NCI-H82 (cell line): ENCODE results near the gene RAB1B.
"Not testable (repeated sequence)": the region's sequence is repeated elsewhere in the genome, so short reads cannot be mapped to it uniquely, and the experiment has no call there.

Source experiments
- DNase-seq: peaks from one replicate; lab custom pipeline; 2025; lab: John Stamatoyannopoulos, UW

RAB1B gene

DNA sequence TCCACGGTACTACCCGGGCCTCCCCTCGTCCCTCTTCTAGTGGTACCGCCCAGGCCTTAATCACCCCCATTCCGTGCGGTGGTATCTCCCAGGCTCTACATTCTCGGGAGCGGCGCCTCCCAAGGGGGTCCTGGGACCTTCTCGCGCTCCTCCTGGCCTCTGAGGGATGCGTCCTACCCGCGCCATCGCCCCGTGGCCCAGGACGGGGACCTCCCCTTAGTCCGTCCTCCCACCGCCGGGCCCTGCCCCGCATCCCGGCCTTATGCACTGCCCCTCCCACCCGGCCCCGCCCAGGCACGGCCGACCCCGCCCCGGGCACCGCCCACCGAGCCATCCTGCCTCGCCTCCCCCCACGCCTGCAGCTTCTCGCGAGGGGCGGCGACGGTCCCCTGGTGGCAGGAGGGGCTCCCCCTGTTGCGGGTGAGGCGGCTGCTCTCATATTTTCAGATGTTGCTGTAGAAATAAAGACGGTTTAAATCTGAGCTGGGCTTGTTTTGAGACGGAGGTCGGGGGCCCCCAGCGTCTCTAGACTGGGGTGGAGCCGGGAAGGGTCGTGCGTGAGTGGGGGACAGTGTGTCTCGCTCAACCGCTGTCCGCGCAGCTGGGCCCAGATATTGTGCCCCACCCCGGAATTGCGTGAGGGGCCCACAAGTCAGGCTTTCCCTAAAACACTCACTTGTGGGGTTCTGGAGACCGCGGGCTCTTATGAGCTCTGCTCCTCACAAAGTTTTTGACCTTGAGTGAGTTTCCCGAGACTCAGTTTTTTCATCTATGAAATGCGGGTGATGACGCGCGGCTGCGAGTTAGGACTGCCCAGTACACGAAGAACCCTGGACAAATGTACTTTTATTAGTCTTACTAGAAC lies 828 bp upstream of the RAB1B start:
- DNase-seq, result peak; percentile 85

DNA sequence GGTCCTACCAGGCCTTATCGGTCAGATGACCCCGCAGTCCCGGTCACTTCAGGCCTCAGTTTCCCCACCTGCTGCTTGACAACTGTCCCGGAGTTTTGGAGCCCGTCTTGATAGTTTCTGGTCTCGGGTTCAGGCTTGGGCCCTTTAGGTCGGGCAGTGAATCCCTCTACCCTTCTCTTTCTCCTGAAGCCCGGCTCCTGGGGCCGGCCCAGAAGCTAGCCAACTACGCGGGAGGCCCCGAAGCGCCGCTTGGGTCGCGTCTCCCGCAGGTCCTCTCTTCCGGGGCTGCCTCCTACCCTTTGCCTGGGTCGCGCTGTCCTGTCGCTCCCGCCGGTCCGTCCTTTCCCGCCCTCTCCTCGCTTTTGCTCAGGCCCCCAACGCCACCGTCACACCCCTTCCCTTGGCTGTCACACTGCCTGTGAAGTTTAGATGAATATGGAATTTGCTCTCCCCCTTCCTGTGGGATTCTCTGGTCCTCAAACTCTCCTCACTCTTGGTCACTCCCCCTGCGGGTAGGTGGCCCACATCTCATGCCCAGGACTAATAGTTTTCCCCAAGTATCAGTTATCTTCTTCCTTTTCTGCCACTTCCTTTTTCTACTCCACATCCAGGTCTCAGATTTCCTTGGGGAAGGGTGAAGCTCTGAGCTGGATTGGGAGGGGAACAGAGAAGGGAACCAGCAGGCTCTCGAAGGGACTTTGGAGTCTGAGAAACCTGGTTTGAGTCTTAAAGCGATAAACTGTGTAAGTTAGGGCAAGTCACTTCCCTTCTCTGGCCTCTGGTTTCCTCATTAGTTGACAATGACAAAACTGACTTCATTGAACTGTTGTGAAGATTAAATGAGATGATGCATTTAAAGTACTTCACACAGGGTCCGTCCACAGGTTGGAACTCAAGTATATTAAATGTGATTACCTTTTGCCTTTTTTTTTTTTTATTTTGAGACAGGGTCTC lies 790 bp downstream of the RAB1B start:
- DNase-seq, result peak; percentile 38

DNA sequence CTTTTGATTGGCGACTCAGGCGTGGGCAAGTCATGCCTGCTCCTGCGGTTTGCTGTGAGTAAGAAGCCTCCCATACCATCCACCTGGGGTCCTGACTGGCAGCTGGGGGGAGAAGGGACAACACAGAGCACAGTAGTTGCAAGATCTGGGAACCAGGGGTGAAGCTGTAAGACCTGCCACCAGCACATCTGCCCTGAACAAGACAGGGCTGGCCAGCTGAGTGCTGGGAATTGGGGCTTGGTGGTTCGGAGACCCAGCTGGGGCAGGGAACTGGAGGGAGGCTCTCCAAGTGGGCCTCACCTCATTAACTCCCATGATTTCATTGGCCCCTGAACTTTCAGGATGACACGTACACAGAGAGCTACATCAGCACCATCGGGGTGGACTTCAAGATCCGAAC lies 3.4 kb downstream of the RAB1B start:
- DNase-seq, result no peak

DNA sequence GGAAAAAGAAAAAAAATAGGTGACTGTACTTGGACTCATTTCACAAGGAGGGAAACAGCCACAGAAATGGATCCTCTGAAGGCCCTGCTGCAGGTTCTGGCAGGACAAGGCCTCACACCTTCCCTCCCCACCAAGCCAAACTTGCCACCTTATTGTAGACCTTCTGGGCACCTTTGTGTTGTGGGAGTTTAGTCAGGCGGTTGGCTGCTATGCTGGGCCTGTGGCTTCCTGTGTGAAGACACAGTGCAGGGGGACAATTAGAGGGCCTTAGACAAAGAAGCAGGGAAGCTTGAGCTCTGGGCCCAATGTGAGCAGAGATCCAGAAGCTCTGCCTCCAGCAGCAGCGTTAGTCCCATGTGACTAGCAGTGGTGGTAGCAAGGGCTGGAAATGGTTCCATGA lies 4.2 kb downstream of the RAB1B start:
- DNase-seq, result no peak

DNA sequence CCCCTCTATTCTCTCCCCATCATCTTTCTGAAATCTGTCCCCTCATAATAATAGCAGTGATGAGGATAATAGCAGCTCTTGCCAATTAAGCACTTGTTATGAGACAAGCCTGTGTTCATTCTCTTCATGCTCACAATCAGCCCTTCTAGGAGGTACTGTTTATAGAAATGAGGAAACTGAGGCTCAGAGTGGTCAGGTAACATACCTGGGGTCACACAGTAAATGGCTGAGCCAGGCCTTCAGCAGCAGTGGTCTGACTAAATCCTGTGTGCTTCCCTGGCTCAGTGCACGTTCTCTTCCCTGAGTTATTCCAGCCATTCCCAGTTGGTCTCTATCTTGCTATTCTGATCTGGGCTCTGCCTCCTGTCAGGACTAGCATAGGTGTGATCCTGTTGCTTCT lies 5.8 kb downstream of the RAB1B start:
- DNase-seq, result no peak

DNA sequence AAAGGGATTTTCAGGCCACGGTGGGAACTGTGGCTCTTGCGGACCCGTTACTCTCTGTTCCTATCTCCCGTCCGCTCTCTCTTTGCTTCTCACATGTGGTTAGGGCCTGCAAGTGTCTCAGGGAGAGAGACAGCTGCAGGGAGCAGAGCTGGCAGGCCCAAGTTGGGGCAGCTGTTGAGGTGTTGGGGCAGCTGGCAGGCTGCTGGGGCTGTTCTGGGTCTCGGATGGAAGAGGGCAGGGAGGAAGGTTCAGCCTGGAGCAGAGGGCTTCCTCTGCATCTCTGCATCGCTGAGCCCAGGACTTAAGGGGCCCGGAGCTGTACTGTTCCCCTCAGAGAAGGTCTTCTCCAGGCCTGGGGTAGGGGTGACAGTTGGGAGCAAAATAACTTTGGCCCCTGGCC lies 7.0 kb downstream of the RAB1B start:
- no peak for DNase-seq

DNA sequence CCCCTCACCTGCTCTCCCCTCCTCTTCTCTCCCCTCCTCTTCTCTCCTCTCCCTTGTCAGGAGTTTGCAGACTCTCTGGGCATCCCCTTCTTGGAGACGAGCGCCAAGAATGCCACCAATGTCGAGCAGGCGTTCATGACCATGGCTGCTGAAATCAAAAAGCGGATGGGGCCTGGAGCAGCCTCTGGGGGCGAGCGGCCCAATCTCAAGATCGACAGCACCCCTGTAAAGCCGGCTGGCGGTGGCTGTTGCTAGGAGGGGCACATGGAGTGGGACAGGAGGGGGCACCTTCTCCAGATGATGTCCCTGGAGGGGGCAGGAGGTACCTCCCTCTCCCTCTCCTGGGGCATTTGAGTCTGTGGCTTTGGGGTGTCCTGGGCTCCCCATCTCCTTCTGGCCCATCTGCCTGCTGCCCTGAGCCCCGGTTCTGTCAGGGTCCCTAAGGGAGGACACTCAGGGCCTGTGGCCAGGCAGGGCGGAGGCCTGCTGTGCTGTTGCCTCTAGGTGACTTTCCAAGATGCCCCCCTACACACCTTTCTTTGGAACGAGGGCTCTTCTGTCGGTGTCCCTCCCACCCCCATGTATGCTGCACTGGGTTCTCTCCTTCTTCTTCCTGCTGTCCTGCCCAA lies 7.7 kb downstream of the RAB1B start:
- no peak for DNase-seq

DNA sequence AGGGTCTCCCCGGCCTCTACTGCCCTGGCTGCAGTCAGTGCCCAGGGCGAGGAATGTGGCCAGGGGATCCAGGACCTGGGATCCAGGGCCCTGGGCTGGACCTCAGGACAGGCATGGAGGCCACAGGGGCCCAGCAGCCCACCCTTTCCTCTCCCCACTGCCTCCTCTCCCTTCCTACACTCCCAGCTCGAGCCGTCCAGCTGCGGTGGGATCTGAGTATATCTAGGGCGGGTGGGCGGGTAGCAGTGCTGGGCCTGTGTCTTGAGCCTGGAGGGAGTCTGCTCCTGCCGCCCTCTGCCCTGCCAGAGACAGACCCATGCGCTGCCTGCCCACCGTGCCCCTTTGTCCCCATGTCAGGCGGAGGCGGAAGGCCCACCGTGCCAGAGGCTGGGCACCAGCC lies 8.2 kb downstream of the RAB1B start:
- DNase-seq, result not testable (repeated sequence)

GRCh38 chr11:66277064-66277463 lies 8.6 kb downstream of the RAB1B start:
- not testable (repeated sequence) for DNase-seq

DNA sequence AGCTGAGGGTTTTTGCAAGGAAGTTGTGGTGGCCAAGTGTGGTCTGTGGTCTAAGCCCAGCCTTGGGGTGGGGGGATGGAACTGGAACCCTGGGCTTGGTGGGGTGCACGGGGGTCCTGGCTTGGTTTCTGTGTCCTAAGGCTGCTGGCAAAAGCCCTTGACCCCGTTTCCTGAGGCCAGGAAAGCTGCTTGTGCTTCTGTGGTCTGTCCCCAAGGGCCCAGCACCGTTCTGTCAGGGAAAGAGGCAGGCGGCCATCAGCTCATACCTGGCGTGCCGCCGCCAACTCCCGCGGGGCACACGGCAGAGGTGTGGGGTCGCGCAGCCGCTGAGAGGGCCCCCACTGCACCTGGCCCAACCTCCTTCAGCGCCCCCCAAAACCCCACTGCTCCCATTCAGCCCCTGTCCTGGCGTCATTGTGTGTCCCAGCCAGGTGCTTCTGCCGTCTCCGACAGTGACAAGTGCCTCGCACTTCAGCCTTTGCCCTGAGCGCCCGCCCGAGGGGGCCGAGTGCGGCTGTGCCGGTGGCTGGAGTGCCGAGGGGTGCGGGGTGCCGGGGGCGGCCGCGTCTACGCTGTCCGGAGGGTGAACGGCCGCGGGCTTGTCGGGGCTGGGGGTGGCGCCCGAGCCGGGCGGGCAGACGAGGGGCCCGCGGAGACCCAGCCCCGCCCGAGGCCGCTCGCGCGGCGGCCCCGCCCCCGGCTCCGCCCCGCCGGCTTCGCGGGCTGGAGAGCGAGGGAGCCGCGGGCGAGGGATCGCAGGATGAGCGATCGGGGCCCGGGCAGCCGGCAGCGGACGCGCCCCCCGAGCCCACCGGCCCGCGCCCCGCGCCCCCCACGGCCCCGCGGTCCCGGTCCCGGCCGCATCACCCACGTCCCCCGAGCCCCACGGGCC lies 9.3 kb downstream of the RAB1B start, which contains the start of gene CNIH2:
CNIH2 (plus strand) TSS at position 705 of the 892 bp plus-strand sequence. CDS start 282 bp downstream, outside the sequence.
- DNase-seq, result peak; percentile 59

DNA sequence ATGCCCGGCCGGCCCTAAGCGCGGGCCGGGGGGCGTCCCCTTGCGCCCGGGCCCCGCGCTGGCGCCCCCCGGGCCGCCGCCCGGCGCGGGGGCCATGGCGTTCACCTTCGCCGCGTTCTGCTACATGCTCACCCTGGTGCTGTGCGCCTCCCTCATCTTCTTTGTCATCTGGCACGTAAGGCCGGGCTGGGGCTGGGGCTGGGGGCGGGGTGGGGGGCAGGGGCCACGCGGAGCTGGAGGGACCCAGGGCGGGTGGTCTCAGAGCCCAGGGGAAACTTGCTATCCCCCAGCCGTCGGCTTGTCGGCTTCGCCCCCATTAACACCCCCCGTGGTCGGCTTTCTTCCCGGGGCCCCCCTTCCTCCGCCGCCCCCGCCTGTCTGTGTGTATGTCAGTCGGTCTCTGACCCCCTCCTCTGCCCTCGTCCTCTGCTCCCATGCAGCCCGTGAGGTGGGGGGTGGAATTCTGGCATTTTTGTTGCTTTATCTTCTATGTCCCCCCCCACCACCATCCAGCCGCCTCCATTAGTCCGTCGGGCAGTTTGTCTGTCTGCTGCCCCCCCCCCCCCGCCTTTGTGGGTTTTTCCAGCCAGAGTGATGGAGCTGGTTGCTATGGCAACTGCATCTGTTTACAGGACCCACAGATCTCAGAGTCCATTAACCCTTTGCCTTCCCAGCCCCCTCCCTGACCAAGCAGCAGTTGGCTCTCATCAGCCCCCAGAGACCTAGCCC lies 10.1 kb downstream of the RAB1B start:
- DNase-seq, result peak; percentile 53

DNA sequence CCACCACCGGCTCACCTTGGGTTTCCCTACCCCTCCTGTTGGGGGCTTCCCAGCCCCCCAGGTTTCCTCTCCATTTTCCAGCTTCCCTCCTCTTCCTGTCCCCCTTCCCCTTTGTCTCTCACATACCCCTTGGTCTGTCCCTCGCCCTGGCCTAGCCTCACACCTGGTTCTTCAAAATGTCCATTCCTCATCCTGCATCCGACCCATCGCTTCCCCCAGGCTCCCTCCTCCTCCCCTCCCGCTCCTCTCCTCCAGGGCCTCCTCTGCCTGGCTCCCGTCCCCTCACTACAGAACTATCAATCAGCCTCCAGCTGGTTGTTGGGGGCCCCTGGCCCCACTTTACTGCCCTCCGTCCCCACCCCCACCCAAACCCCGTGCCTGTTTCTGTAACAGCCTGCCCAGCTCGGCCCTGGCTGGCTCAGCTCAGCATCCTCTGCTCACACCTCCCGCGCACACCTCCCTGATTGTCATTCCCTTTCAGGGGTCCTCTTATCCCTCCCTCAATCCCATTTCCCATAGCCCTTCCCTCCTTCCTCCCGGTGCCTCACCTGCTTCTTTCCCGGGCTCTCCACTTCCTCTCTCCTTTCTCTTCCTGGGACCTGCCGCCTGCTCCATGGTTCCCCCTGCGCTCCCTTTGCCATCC lies 10.8 kb downstream of the RAB1B start:
- peak; percentile 23 for DNase-seq

DNA sequence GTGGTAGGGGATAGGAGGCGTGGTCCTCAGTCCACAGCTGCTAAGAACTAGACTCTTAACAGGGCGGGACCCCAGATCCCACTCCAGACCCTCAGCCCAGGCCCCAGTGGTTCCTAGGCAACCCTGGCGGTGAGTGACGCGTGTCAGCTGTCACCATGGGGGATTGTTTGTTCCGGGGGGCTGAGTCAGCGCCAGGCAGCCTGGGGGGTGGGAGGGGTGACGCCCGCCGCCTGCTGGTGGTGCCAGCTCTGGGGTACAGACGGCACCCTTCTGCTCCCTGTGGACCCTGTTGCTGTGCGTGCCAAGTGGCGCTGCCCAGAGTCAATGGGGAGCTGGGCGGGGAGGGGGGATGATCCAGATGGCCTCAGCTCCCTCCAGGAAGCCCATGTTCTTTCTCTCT lies 12.0 kb downstream of the RAB1B start:
- DNase-seq, result peak; percentile 41

DNA sequence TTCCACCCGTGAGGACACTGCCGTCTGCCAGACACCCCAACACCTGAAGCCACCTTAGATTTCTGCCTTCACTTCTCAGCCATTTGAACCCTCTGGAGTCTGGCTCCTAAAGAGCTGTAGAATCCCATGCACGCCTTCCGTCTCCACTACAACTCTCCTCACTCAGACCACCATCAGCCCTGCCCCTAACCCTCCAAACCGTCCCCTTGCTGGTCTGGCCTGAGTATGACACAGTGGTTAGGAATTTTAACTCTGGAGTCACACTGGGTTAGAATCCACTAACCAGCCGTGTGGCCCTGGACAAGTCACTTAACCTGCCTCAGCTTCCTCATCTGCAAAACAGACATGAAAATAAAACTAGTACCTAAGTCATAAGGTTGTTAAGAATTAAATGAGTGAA lies 12.6 kb downstream of the RAB1B start:
- no peak for DNase-seq

- no peak for DNase-seq
These were observed 13.5 kb downstream of the RAB1B start for GRCh38 chr11:66281776-66282467.

DNA sequence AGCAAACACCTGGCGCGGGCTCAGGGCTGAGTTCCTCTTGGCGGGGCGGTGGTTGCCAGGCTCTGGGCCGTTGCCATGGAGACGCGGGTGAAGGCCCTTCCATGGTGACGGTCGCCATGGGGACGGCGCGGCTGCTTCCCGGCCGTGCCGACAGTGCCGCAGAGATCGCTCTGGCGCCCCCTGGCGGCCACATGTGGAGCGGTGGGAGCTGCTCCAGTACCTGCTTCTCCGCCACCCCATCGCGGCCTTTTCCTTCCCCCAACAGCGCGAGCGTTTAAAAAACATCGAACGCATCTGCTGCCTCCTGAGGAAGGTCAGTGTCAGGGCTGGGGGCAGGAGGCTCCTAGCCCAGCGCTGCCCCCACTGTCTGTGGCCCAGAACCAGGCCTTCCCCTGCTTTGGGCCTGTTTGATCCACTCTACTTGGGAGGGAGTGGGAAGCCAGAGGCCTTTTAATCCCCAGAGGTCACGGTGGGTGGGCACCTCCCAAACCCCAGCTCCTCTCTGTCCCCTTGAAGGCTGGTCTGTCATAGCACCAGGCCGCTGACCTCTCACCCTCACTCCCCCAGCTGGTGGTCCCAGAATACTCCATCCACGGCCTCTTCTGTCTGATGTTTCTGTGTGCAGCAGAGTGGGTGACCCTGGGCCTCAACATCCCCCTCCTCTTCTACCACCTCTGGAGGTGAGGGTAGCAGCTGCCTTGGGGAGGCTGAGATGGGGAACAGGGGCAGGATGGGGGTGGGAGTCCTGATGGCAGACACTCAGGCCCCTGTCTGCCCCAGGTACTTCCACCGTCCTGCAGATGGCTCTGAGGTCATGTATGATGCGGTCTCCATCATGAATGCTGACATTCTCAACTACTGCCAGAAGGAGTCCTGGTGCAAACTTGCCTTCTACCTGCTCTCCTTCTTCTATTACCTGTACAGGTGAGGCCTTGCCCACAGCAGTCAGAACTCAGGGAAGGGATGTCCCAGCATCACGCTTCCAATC lies 14.3 kb downstream of the RAB1B start:
- peak; percentile 98 for DNase-seq

- DNase-seq, result no peak
These were observed 15.1 kb downstream of the RAB1B start for GRCh38 chr11:66283461-66284105.
